HCT116 (cell line): ENCODE results near the gene SRA1.

Experiments
- ATF3 ChIP-seq: IDR thresholded peaks from 2 replicates; pipeline ENCODE4 v1.6.1; 2012
- CEBPB ChIP-seq: IDR thresholded peaks from 2 replicates; pipeline ENCODE4 v1.6.1; 2012; ENCODE audit warnings: low read depth
- CTCF ChIP-seq, 3 experiments: fragments of 200-600 bp in 1 of 3; sonication (generic) in 1 of 3; IDR thresholded peaks in 2 of 3; conservative IDR thresholded peaks in 1 of 3; 2 replicates each; pipeline ENCODE4 v1.5.1; 2012 to 2017; ENCODE audit warnings: low read depth in 2 of 3, low read length in 2 of 3, antibody characterized with exemption in 1 of 3, borderline replicate concordance in 1 of 3, control low read depth in 1 of 3, mild to moderate bottlenecking in 1 of 3, mixed read lengths in 1 of 3, mixed run types in 1 of 3, moderate library complexity in 1 of 3; ENCODE audit not compliant: insufficient read depth in 1 of 3
- EZH2 ChIP-seq: fragments of 200-600 bp; sonication (generic); IDR thresholded peaks from 2 replicates; pipeline ENCODE4 v1.6.1; 2017; ENCODE audit warnings: antibody characterized with exemption, mixed run types
- POLR2A ChIP-seq: IDR thresholded peaks from 2 replicates; pipeline ENCODE4 v1.7.0; 2011; ENCODE audit warnings: borderline replicate concordance; ENCODE audit not compliant: insufficient read depth, insufficient read length; ENCODE audit errors: extremely low read depth
- REST ChIP-seq: IDR thresholded peaks from 2 replicates; pipeline ENCODE4 v1.6.1; 2012; ENCODE audit warnings: low read depth
- SIN3A ChIP-seq: IDR thresholded peaks from 2 replicates; pipeline ENCODE4 v1.6.1; 2012; ENCODE audit warnings: low read depth
- YY1 ChIP-seq: IDR thresholded peaks from 2 replicates; pipeline ENCODE4 v1.6.1; 2011; ENCODE audit warnings: low read length, low read depth, moderate library complexity, mild to moderate bottlenecking; ENCODE audit not compliant: insufficient replicate concordance; ENCODE audit errors: extremely low read depth
- ZFX ChIP-seq: fragments of 450-650 bp; IDR thresholded peaks from 2 replicates; pipeline ENCODE4 v1.6.1; 2017
- ZNF274 ChIP-seq: fragments of 200-500 bp; sonication (Bioruptor generic); IDR thresholded peaks from 2 replicates; pipeline ENCODE4 v1.6.1; 2014; ENCODE audit warnings: mild to moderate bottlenecking, low read depth, low read length, inconsistent platforms

GRCh38 chr5:140576776-140577201 is 19.5 kb upstream of the SRA1 start:
- TF ChIP-seq ATF3: no peak
- TF ChIP-seq POLR2A: no peak
- TF ChIP-seq CTCF (IDR thresholded peaks at IDR 0.05 in 2 of 3, conservative IDR thresholded peaks at IDR 0.05 in 1 of 3; ENCODE audit: borderline replicate concordance in 1 of 3, insufficient read depth in 1 of 3, low read depth in 2 of 3, low read length in 2 of 3): no peak
- TF ChIP-seq EZH2: no peak
- TF ChIP-seq YY1: no peak
- TF ChIP-seq SIN3A: no peak
- no peak for TF ChIP-seq CEBPB
- no peak for TF ChIP-seq REST
- no peak for TF ChIP-seq ZFX
- no peak for TF ChIP-seq ZNF274
